Measurements from ENCODE around the gene CYP2A7.
"Not testable (repeated sequence)": the region's sequence is repeated elsewhere in the genome, so short reads cannot be mapped to it uniquely, and the experiment has no call there.

The CYP2A7 gene

DNA sequence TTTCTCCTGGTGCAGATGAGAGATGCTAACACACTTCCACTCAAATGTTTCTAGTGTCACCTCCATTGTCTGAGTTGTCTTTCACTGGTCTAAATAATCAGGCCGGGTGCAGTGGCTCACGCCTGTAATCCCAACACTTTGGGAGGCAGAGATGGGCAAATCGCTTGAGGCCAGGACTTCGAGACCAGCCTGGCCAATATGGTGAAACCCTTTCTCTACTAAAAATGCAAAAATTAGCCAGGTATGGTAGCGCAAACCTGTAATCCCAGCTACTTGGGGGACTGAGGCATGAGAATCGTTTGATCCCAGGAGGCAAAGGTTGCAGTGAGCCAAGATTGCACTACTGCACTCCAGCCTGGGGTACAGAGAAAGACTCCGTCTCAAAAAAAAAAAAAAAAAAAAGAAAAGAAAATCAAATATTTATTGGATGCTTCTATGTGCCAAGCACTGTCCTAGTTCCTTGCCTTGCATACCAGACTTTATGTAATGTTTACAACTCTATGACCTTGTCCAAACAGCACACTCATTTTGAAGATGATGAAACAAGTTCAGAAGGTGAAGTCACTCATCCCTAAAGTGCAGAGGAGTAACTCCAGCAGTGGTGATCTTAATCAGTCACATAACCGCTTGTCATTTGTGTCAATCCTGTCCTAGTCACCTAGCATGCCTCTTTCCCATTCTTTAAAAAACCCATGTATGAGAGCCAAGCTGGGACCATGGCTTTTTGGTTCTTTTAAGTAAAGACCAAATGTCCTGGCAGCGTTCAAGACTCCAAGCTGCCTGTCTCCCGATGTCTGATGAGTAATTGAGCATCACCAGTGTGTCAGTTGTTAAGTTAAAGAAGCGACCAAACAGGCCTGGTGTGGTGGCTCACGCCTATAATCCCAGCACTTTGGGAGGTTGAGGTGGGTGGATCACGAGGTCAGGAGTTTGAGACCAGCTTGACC is 15.1 kb upstream of the CYP2A7 start:
- not testable (repeated sequence) for DNase-seq

- DNase-seq, result no peak
These were observed 14.4 kb upstream of the CYP2A7 start for GRCh38 chr19:40896418-40896796.

DNA sequence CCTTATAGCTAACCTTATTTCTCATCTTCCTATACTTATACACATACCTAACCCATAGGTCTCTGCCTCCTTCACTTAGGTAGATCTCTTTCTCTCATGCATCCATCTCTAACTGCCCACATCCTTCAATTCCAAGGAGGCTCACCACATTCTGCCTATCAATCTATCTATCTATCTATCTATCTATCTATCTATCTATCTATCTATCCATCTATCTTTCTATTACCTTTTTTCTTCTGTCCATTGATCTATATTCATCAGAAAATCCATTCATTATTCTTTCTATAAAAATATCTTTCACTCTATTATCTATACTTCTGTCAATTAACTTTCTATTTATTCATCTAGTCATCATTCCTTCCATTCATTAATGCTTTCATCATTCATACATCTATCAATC is 11.1 kb upstream of the CYP2A7 start:
- DNase-seq, result no peak

DNA sequence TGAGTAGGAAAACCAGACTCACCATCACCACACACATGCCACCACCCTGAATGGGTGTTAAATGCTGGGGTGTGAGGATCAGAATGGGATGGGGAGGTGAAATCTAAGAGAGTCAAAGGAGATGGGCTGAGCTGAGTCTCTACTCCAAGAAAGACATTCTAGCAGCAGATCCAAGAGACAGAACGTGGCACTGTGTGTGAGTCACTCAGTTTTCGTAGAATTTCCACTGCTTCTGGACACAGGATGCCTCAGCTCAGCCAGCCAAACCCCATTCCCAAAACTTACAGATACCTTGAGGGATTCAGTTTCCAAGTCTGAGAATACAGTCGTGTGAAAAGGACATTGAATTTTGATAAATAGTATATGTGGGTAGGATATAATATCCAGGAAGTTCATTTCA is 7.3 kb upstream of the CYP2A7 start:
- DNase-seq, result no peak

- no peak for DNase-seq
These were observed 6.2 kb upstream of the CYP2A7 start for GRCh38 chr19:40888191-40888590.

- not testable (repeated sequence) for DNase-seq
These were observed 2.3 kb upstream of the CYP2A7 start for GRCh38 chr19:40884187-40884931.

DNA sequence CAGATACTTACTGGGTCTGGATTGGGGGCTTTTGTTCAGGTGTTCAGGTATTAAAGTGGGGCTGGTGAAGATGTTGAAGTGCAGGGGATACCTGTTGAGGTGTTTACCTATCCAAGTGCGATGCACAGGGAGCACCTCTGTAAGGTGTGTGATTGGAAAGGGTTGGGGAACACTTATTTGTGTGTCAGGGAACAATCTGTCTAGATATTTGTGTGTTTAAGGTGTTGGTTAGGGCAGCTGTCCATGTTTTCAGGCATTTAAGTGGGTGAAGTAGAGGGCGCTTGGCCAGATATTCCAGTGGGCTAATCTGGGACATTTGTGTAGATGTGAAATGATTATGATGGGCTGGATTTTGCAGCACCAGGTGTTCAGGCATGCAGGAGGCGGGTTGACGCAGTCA is 2.7 kb downstream of the CYP2A7 start:
- not testable (repeated sequence) for DNase-seq

DNA sequence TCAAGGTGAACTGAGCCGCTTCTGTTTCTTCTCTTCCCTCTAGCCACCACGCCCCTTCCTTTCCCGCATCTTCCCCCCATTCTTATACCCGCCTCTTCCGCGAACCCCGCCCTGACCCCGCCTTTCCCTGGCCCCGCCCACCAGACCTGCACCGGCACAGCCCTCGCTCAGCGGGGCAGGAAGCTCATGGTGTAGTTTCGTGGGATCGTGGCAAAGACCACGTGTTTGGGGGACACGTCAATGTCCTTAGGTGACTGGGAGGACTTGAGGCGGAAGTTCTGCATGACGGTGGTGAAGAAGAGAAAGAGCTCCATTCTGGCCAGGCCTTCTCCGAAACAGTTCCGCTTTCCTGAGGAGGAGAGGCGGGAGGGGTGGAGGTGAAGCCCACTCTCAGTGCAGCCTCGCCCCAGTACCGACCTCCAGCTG is 6.5 kb downstream of the CYP2A7 start:
- not testable (repeated sequence) for DNase-seq

- not testable (repeated sequence) for DNase-seq
These were observed 7.2 kb downstream of the CYP2A7 start for GRCh38 chr19:40874874-40875273.

GRCh38 chr19:40873873-40874272 is 8.2 kb downstream of the CYP2A7 start:
- DNase-seq, result not testable (repeated sequence)

GRCh38 chr19:40872209-40872608 is 9.8 kb downstream of the CYP2A7 start:
- no peak for DNase-seq

- no peak for DNase-seq
These were observed 14.3 kb downstream of the CYP2A7 start for GRCh38 chr19:40867701-40868100.

GRCh38 chr19:40864739-40865496 is 17.1 kb downstream of the CYP2A7 start:
- DNase-seq, result not testable (repeated sequence)

GRCh38 chr19:40862785-40863184 is 19.2 kb downstream of the CYP2A7 start:
- DNase-seq, result no peak

- DNase-seq, result no peak
These were observed 19.7 kb downstream of the CYP2A7 start for GRCh38 chr19:40862333-40862732.

DNA sequence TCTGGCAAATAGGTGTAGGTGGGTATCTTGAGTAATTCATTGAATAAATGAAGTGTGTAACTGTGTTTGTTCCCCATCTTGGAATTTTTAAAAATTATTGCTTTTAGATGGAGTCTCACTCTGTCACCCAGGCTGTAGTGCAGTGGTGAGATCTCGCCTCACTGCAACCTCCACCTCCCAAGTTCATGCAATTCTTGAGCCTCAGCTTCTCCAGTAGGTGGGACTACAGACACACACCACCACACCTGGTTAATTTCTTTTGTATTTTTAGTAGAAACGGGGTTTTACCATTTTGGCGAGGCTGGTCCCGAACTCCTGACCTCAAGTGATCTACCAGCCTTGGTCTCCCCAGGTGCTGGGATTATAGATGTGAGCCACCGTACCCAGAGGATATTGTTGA is 23.9 kb downstream of the CYP2A7 start:
- no peak for DNase-seq

DNA sequence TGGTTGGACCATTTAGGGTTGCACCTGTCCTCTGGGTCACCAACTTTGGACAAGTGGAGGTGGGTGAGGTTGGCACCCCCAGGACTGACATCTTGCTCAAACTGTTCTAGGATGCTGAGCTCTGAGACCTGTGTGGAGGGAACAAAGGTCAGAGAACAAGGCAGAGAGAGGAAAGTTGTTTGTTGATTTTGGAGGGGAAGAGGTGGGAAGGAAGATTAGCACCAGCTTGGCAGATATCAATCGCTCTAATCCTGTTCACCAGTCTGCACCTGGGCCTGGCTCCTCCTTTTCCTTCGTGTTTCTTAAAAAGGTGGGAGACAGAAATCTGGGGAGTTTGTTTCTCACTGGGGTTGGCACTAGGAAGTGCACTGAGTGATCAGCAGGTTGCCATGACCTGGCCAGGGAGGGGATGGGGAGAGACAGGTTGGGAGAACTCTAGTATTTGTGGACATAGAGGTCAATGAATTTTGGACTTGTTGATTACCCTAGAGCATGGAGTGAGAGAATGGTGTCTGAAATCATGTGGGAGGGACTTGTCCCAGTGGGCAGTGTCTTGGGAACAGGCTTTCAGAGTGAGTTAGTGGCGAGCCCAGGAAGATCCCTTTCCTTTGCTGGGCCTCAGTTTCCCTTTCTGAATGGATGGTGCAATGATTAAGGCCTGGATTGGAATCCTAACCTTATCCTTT is 29.4 kb downstream of the CYP2A7 start:
- DNase-seq, result not testable (repeated sequence)

GRCh38 chr19:40850277-40850676 is 31.8 kb downstream of the CYP2A7 start, which contains the start of gene CYP2A6:
TSS of gene CYP2A6 (minus strand) at chr19:40850447. CDS start at chr19:40850426, 21 bp downstream.
- not testable (repeated sequence) for DNase-seq

DNA sequence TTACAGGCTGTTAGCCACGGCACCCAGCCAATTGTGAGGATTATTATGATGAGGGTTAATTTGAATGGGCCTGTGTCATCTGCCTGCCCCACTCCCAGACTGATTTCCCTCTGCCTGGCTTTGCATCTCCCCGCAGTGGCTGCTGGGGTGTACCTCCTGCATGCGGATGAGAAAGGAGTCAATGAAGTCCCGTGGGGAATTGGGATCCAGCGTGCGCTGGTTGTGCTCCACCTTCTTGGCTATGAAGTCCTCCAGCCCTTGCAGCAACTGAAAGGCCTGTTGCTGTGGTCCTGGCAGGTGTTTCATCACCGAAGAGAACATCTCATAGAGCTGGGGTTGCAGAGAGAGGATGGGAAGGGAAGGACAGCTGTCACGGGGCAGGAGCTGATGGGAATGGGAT is 35.3 kb downstream of the CYP2A7 start:
- not testable (repeated sequence) for DNase-seq

DNA sequence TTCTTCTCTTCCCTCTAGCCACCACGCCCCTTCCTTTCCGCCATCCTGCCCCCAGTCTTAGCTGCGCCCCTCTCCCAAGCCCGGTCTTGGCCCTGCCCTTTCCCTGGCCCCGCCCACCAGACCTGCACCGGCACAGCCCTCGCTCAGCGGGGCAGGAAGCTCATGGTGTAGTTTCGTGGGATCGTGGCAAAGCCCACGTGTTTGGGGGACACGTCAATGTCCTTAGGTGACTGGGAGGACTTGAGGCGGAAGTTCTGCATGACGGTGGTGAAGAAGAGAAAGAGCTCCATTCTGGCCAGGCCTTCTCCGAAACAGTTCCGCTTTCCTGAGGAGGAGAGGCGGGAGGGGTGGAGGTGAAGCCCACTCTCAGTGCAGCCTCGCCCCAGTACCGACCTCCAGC is 38.4 kb downstream of the CYP2A7 start:
- DNase-seq, result not testable (repeated sequence)

- DNase-seq, result not testable (repeated sequence)
These were observed 38.9 kb downstream of the CYP2A7 start for GRCh38 chr19:40842997-40843652.

GRCh38 chr19:40842012-40842411 is 40.0 kb downstream of the CYP2A7 start:
- not testable (repeated sequence) for DNase-seq
